Measurements from ENCODE around the gene SPEM3.

SPEM3 gene

DNA sequence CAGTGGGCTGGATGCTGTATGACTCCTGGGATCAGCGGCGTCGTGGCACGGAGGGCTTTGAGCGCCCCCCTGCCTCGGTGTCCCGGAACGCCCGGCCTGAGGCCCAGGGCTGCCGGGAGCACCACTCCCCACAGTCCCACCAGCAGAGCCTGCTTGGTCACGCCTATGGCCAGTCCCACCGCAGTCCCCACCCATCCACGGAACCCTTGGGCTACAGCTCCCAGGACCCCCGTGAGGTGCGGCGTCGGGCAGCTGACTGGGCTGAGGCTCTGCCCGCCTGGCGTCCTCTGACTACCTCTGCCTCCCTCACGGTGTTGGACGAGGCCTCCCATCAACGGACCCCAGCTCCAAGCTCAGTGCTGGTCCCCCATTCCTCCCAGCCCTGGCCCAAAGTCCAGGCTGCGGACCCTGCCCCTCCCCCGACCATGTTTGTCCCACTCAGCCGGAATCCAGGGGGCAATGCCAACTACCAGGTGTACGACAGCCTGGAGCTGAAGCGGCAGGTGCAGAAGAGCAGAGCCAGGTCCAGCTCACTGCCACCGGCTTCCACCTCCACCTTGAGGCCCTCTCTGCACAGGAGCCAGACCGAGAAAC lies 1.7 kb upstream of the SPEM3 start:
- DNase-seq (ENCODE audit: low read depth), result no peak
- no peak overlapping the region for H3K4me3 ChIP-seq (replicated peaks; ENCODE audit: low read depth, low read length)
- TF ChIP-seq, protein P1, sequence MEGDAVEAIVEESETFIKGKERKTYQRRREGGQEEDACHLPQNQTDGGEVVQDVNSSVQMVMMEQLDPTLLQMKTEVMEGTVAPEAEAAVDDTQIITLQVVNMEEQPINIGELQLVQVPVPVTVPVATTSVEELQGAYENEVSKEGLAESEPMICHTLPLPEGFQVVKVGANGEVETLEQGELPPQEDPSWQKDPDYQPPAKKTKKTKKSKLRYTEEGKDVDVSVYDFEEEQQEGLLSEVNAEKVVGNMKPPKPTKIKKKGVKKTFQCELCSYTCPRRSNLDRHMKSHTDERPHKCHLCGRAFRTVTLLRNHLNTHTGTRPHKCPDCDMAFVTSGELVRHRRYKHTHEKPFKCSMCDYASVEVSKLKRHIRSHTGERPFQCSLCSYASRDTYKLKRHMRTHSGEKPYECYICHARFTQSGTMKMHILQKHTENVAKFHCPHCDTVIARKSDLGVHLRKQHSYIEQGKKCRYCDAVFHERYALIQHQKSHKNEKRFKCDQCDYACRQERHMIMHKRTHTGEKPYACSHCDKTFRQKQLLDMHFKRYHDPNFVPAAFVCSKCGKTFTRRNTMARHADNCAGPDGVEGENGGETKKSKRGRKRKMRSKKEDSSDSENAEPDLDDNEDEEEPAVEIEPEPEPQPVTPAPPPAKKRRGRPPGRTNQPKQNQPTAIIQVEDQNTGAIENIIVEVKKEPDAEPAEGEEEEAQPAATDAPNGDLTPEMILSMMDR (IDR thresholded peaks at IDR 0.05; ENCODE audit: low read length, missing control alignments), result no peak

DNA sequence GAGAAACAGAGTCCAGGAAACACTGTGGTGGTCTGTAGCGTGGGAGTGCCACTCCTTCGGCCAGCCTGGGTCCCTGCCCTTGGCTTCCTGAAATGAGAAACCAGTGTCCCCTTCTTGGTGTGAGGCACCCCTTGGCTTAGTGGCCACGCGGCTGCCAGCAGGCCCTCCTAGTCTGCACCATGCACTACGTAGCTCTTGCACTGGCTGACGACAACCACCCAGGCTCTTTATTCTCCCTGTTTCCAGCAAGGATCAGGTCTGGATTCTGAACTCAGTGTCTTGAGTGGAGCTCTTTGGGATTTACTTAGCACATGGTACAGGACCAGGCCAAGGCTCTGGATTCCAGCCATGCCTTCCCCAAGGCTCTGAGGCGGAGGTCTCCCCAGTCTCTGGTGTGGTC lies 1.1 kb upstream of the SPEM3 start:
- H3K4me3 ChIP-seq (replicated peaks; ENCODE audit: low read depth, low read length), result no peak overlapping the region
- TF ChIP-seq, protein P1 (IDR thresholded peaks at IDR 0.05; ENCODE audit: low read length, missing control alignments), result no peak

DNA sequence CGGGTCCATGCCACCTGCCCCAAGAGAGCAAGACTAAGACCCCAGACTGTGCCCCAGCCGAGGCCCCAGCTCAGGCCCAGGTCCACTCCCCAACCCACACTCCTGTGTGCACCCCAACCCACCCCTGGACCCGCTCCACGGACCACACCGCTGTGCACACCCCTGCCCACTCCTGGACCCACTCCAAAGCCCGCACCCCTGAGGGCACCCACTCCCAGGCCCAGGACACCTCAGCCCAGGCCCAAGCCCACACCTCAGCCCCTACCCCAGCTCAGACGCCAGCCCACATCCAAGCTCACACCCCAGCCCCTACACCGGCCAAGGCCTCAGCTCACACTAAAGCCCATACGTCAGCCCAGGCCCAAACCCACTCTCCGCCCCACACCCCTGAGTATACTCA lies 1.1 kb downstream of the SPEM3 start:
- TF ChIP-seq, protein P1 (IDR thresholded peaks at IDR 0.05; ENCODE audit: low read length, missing control alignments), result no peak
- no peak for DNase-seq (ENCODE audit: low read depth)
- no peak overlapping the region for H3K4me3 ChIP-seq (replicated peaks; ENCODE audit: low read depth, low read length)

More for the DNA sequence above, 1.1 kb upstream of the SPEM3 start:
- DNase-seq (ENCODE audit: low read depth), result no peak

DNA sequence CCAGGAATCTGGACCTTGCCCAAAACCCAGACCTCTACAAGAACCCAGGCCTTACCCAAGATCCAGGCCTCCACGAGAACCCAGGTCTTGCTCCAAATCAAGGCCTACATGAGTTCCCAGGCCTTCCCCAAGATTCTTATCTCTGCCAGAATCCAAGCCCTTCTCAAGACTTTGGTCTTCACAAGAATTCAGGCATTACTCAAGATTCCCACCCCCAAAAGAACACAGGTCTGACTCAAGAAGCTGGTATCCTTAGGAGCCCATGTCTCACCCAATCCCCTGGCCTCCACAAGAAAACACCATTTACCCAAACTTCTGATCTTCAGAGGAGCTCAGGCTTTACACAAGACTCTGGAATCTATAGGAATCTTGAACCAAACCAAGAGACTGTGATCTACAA lies 2.6 kb downstream of the SPEM3 start:
- no peak for DNase-seq (ENCODE audit: low read depth)
- TF ChIP-seq, protein P1 (IDR thresholded peaks at IDR 0.05; ENCODE audit: low read length, missing control alignments), result no peak

DNA sequence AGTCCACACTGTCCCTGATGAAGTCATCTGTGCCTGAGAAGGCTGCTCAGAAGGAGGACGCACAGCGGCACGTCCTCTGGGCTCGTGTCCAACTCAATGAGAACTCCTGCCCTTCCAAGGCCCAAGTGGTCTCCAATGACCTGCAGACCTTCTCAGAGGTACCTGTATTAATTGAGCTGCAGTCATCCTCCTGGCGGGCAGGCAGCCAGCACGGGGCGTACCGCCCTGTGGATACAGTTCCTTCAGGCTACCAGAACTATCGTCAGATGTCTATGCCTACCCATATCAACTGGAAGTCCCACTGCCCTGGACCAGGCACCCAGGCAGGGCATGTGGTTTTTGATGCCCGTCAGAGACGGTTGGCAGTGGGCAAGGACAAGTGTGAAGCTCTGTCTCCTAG lies 3.6 kb downstream of the SPEM3 start:
- H3K4me3 ChIP-seq (replicated peaks; ENCODE audit: low read depth, low read length), result no peak overlapping the region
- no peak for DNase-seq (ENCODE audit: low read depth)
- TF ChIP-seq, protein P1 (IDR thresholded peaks at IDR 0.05; ENCODE audit: low read length, missing control alignments), result no peak

More for the DNA sequence above, 2.6 kb downstream of the SPEM3 start:
- no peak overlapping the region for H3K4me3 ChIP-seq (replicated peaks; ENCODE audit: low read depth, low read length)

DNA sequence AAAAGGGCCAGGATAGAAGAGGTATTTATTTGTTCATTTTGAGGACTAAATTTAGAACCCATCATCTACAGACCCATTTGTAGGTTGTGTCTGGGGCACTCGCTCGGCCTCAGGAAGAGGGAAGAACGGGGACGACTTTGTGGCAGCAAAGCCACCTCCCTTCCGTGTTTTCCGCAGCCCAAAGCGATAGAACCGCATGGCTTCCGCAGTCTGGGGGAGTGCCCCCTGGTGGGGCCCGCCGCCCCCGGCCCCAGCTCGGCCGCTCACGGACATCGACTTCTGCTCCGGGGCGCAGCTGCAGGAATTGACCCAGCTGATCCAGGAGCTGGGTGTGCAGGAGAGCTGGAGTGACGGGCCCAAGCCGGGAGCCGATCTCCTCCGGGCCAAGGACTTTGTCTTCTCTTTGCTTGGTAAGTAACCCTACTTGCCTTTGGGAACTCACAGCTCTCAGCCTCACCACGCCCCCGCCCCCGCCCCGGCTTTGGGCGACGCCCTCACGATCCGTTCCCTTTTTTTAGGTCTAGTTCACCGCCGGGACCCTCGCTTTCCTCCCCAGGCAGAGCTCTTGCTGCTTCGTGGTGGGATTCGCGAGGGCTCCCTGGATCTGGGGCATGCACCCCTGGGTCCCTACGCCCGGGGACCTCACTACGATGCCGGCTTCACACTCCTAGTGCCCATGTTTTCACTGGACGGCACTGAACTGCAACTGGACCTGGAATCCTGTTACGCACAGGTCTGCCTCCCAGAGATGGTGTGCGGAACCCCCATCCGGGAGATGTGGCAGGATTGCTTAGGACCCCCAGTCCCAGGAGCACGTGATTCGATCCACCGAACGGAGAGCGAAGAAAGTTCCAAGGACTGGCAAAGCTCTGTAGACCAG lies 7.3 kb downstream of the SPEM3 start:
- H3K4me3 ChIP-seq (replicated peaks; ENCODE audit: low read depth, low read length), result peak overlapping the region; percentile 52
- no peak for DNase-seq (ENCODE audit: low read depth)
- TF ChIP-seq, protein P1 (IDR thresholded peaks at IDR 0.05; ENCODE audit: low read length, missing control alignments), result no peak

Data from fibroblast of pulmonary artery (primary cell).